ENCODE measurements around the gene EFNA4. TPM values are rescaled to one million over a fixed set of nuclear protein-coding genes. Genes with fewer than 3 reads are reported as not detected.

The EFNA4 gene
- total RNA-seq, 3 donors from 2014 or later (not counting 1 experiment from before 2014, with no cell fraction given), result 4.6 to 6.8 (median 5.5) TPM

GRCh38 chr1:155022927-155023236 lies 40.7 kb upstream of the EFNA4 start:
- no peak for ATAC-seq
- intact Hi-C loops (cut with micrococcal nuclease), result no loop called here
- Mint-ChIP-seq H3K4me1 (peaks cover 8 to 13% of the 10 kb centered on the region in 2 donors), H3K4me3 (no peak overlapping the region), H3K36me3 (no peaks in the 10 kb centered on the region), H3K27ac (no peak overlapping the region), H3K27me3 (ENCODE audit: low read depth in 2 of 2) (no peaks in the 10 kb centered on the region), H3K9me3 (no peaks in the 10 kb centered on the region)
- no peak overlapping the region for H3K4me3 ChIP-seq (ENCODE audit: low read length)
- no peak for DNase-seq
- 65% methylated on average over 4 of the region's 4 CpGs for WGBS (ENCODE audit: insufficient coverage)
- H3K9me3 ChIP-seq (ENCODE audit: control insufficient read depth, insufficient read depth, low read length), result no peaks in the 10 kb centered on the region
- H3K36me3 ChIP-seq (ENCODE audit: control insufficient read depth, insufficient read depth, low read length), result no peaks in the 10 kb centered on the region
- peaks cover 3% of the 10 kb centered on the region for H3K4me1 ChIP-seq (ENCODE audit: control insufficient read depth, insufficient read depth, low read length)
- H3K27me3 ChIP-seq (ENCODE audit: control insufficient read depth, insufficient read depth, low read length), result no peaks in the 10 kb centered on the region
- no peak for TF ChIP-seq CTCF (IDR thresholded peaks at IDR 0.05)
- H3K27ac ChIP-seq (ENCODE audit: low read length), result no peak overlapping the region

- Histone ChIP-seq H3K36me3 (ENCODE audit: control insufficient read depth, insufficient read depth, low read length) (no peaks in the 10 kb centered on the region), H3K9me3 (ENCODE audit: control insufficient read depth, insufficient read depth, low read length) (no peaks in the 10 kb centered on the region), H3K4me1 (ENCODE audit: control insufficient read depth, insufficient read depth, low read length) (no peaks in the 10 kb centered on the region), H3K27me3 (ENCODE audit: control insufficient read depth, insufficient read depth, low read length) (no peaks in the 10 kb centered on the region), H3K27ac (ENCODE audit: low read length) (no peak overlapping the region), H3K4me3 (ENCODE audit: low read length) (no peak overlapping the region)
- 92% methylated on average over 5 of the region's 5 CpGs for WGBS (ENCODE audit: insufficient coverage)
- ATAC-seq (no peak), DNase-seq (no peak)
- intact Hi-C loops (cut with micrococcal nuclease), result no loop called here
- Mint-ChIP-seq H3K27me3 (ENCODE audit: low read depth in 2 of 2) (no peaks in the 10 kb centered on the region), H3K9me3 (no peaks in the 10 kb centered on the region), H3K4me3 (no peak overlapping the region), H3K36me3 (no peaks in the 10 kb centered on the region), H3K27ac (no peak overlapping the region), H3K4me1 (peaks cover 7 to 10% of the 10 kb centered on the region in 2 donors)
- no peak for TF ChIP-seq CTCF (IDR thresholded peaks at IDR 0.05)
Measured at GRCh38 chr1:155023627-155024026, 39.9 kb upstream of the EFNA4 start.

GRCh38 chr1:155024315-155024714 lies 39.2 kb upstream of the EFNA4 start:
- Mint-ChIP-seq H3K4me1 (peaks cover 7 to 8% of the 10 kb centered on the region in 2 donors), H3K27me3 (ENCODE audit: low read depth in 2 of 2) (no peaks in the 10 kb centered on the region), H3K9me3 (no peaks in the 10 kb centered on the region), H3K36me3 (no peaks in the 10 kb centered on the region), H3K4me3 (no peak overlapping the region), H3K27ac (no peak overlapping the region)
- no peak for ATAC-seq
- no peaks in the 10 kb centered on the region for H3K4me1 ChIP-seq (ENCODE audit: control insufficient read depth, insufficient read depth, low read length)
- intact Hi-C loops (cut with micrococcal nuclease), result no loop called here
- WGBS (ENCODE audit: insufficient coverage), result 92% methylated on average over 9 of the region's 9 CpGs
- DNase-seq, result no peak
- no peak overlapping the region for H3K4me3 ChIP-seq (ENCODE audit: low read length)
- no peaks in the 10 kb centered on the region for H3K9me3 ChIP-seq (ENCODE audit: control insufficient read depth, insufficient read depth, low read length)
- no peak for TF ChIP-seq CTCF (IDR thresholded peaks at IDR 0.05)
- H3K27me3 ChIP-seq (ENCODE audit: control insufficient read depth, insufficient read depth, low read length), result no peaks in the 10 kb centered on the region
- H3K36me3 ChIP-seq (ENCODE audit: control insufficient read depth, insufficient read depth, low read length), result no peaks in the 10 kb centered on the region
- no peak overlapping the region for H3K27ac ChIP-seq (ENCODE audit: low read length)

- H3K27me3 ChIP-seq (ENCODE audit: control insufficient read depth, insufficient read depth, low read length), result no peaks in the 10 kb centered on the region
- intact Hi-C loops (cut with micrococcal nuclease), result no loop called here
- no peak overlapping the region for H3K4me3 ChIP-seq (ENCODE audit: low read length)
- ATAC-seq (no peak), DNase-seq (no peak)
- H3K27ac ChIP-seq (ENCODE audit: low read length), result no peak overlapping the region
- Mint-ChIP-seq H3K4me1 (no peaks in the 10 kb centered on the region), H3K36me3 (no peaks in the 10 kb centered on the region), H3K4me3 (no peak overlapping the region), H3K9me3 (no peaks in the 10 kb centered on the region), H3K27me3 (ENCODE audit: low read depth in 2 of 2) (no peaks in the 10 kb centered on the region), H3K27ac (no peak overlapping the region)
- H3K4me1 ChIP-seq (ENCODE audit: control insufficient read depth, insufficient read depth, low read length), result no peaks in the 10 kb centered on the region
- H3K9me3 ChIP-seq (ENCODE audit: control insufficient read depth, insufficient read depth, low read length), result no peaks in the 10 kb centered on the region
- TF ChIP-seq CTCF (IDR thresholded peaks at IDR 0.05), result no peak
- WGBS (ENCODE audit: insufficient coverage), result 80% methylated on average over 9 of the region's 9 CpGs
- no peaks in the 10 kb centered on the region for H3K36me3 ChIP-seq (ENCODE audit: control insufficient read depth, insufficient read depth, low read length)
Measured at GRCh38 chr1:155026154-155026553, 37.4 kb upstream of the EFNA4 start.

Measured in natural killer cell (primary cell).